CD4-positive, alpha-beta T cell treated with Interleukin-4 for 1 hour (primary cell): ENCODE data around the gene MTA3.
"Not testable (repeated sequence)": the region's sequence is repeated elsewhere in the genome, so short reads cannot be mapped to it uniquely, and the experiment has no call there.

ENCODE experiments used
- DNase-seq, 2 donors: peaks; one replicate each; pipeline ENCODE4 v3.0.0-alpha.2; 2020 to 2022

The MTA3 gene

GRCh38 chr2:42675815-42676214, 107.4 kb downstream of the MTA3 start:
- DNase-seq, result no peak

DNA sequence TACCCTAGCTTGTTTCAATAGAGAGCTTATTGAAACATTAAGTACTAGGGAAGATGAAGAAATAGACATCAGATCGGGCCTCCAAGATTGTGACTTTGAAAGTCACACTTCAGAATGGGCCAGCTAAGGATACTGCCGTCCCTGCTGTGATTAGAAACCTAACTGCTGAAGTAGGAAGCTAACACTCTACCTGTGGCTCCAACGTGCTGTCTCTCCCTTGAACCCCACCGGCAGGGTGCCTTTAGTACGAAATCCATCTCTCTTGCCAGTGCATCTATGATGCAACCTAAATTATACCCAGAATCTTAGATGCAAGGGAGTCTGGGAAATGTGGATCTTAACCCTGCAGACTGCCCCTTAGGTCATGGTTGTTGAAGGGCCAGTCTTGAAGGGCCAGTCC, 116.9 kb downstream of the MTA3 start:
- no peak for DNase-seq

DNA sequence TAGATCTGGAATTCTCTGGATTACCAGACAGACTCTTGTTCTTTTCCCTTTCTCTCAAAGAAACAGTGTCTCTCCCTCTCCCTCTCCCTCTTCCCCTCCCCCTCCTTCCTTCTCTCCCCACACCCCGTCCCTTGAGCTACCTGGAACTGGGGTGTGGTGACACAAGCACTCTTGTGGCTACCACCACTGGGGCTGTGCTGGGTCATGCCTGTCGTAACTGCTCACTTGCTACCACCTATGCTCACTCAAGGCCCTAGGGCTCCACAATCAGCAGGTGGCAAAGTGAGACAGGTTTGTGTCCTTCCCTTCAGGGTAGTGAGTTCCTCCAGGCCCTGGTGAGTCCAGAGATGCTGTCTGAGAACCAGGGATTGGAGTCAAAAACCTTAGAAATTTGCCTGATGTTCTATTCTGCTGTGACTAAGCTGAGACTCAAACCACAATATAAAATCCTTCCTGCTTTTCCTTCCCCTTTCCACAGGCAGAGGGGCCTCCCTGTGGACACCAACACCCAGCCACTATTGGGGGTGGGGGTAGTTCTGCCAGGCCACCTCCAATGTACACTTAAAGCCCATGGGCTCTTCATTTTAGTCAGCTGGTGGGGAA, 124.7 kb downstream of the MTA3 start:
- no peak for DNase-seq

- no peak for DNase-seq
Measured at GRCh38 chr2:42693688-42694479, 125.5 kb downstream of the MTA3 start.

GRCh38 chr2:42696987-42697386, 128.6 kb downstream of the MTA3 start:
- DNase-seq, result no peak

DNA sequence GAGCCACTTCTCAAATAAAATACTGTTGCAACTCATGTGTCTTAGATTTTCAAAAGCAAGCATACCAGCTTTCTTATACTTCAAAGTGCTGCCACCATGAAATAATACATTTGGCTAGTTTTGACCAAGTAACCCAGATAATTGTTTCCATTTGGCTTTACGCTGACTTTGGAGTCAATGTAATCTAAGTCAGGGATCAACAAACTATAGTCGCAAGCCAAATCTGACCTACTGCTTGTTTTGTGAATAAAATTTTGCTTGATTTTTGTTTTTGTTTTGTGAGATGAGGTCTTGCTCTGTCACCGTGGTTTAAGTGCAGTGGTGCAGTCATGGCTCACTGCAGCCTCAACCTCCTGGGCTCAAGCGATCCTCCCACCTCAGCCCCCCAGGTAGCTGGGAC, 130.5 kb downstream of the MTA3 start:
- no peak for DNase-seq

DNA sequence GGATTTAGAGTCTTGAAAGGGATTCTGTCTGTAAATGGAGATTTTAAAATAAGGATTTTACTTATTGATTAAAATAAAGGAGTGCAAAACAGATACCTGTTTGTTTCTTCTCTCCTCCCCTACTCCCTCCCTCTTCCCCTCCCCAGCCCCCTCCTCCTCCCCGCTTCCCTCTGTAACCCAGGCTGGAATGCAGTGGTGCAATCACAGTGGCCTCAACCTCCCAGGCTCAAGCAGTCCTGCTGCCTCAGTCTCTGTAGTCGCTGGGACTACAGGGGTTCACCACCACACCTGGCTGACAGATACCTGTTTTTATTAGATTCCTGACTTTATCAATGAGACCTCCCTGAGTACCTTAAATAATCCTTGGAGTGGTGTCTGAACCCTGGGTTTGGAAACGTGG, 138.4 kb downstream of the MTA3 start:
- DNase-seq, result no peak

DNA sequence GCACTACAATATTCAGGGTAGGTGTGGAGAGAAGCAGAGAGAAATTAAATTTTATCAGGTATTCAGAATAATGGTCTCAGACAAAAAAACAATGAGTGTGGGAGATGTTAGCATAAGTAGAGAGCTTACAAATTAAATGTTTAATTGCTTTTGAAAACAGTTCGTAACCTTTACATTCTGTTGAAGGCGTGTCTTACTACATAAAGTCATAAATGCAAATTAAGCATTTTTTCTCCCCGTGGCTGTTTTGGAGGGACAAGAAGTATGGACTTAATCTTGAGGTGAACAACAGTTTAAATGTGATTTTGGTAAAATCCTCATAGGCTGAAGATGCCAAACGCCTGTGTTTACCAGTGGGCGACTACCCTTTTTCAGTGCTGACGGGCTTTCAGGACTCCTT, 139.7 kb downstream of the MTA3 start:
- no peak for DNase-seq

DNA sequence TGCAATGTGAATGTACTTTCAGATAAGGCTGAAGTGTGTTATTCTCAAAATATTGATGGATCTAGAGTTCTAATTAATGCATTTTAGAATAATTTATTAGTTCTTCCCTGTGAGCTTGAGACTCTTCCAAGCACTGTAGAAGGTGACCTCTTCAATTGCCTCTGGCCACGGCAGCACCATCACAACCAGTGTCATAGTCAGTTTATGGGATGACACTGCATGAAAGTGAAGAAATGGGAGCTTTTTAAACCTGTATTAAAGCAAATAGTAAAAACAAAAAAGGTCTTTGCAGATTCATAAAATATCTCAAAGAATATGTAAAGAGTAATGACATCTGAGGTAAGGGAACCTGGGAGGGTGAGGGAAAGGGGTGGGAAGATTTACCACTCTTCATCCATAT, 143.5 kb downstream of the MTA3 start:
- no peak for DNase-seq

- no peak for DNase-seq
Measured at GRCh38 chr2:42712934-42713333, 144.5 kb downstream of the MTA3 start.

DNA sequence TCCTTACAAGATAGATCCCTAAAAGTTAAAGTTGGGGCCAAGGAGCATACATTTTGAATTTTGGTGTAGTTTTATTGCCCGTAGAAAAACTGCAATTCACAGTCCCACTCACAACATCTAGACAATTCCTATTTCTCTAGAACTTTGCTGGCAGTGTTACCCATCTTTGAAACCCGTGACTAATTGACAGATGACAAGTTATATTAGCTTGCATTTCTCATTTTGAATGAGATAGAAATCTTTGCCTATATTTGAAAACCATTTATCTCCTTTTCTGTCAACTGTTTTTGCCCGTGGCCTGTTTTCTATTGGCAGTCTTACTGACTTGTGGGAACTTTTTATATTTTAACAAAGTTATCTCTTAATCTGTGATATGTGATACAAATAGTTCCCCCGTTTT, 145.5 kb downstream of the MTA3 start:
- no peak for DNase-seq

GRCh38 chr2:42714686-42715085, 146.3 kb downstream of the MTA3 start:
- no peak for DNase-seq

GRCh38 chr2:42721898-42722297, 153.5 kb downstream of the MTA3 start:
- DNase-seq, result no peak

DNA sequence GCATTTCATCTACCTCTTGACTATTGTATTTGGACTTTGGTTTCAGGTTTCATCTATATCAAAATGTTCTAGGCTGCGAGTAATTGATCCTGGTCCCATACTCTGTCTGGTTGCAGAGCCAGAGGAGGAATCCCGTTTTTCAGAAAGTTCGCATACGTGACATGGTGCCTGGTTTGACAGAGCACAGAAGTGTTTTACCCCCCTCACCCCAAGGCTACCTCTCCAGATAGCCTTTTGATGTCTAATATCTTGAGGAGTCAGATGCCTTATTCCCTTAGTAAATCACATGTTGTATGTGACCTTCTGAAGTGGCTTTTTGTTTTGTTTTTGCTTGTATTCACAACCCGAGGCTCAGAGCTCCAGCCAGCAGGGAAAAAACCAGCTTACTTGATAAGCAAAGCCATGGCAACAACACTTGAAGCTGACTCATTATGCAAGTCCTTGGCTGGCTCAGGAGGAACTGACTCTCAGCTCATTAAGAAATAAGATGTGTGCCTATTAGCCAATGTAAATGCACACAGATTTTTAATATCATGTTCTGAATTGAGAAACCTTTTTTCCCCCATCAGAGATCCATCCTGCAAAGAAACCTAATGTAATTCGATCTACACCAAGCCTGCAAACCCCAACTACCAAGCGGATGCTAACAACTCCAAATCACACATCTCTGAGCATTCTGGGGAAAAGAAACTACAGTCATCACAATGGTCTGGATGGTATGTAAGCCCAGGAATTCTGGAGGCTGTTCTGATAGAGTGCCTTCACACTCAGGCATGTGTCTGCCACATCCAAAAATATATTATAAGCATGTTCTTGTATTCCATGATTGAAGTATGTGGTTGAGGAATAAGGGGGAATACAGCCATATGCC, 154.1 kb downstream of the MTA3 start:
- DNase-seq, result peak; percentile 28 to 68

- no peak for DNase-seq
Measured at GRCh38 chr2:42723465-42723864, 155.0 kb downstream of the MTA3 start.

- DNase-seq, result no peak
Measured at GRCh38 chr2:42724886-42725285, 156.5 kb downstream of the MTA3 start.

DNA sequence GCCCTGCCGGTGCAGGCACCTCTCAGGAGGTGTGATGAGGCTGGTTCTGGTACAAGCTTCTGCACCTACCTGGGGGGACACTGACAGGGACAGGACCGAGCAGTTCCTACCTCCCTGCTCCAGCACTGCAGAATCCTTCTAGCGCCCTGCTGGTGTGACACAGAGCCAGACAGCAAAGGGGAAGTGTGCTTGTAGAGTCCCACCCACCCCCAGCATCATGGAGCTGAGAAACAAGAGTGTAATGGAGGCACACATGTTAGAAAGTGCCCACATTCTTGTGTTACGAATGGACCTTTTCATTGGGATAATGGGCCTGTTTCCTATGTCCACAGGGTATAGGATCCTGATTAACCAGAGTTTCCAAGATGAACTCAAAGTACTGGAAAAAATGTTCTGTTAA, 157.2 kb downstream of the MTA3 start:
- peak in 1 of 2 donors; percentile 16 for DNase-seq

GRCh38 chr2:42726680-42727079, 158.2 kb downstream of the MTA3 start:
- no peak for DNase-seq

GRCh38 chr2:42731316-42731715, 162.9 kb downstream of the MTA3 start:
- not testable (repeated sequence) for DNase-seq

GRCh38 chr2:42733852-42734251, 165.4 kb downstream of the MTA3 start:
- no peak for DNase-seq

DNA sequence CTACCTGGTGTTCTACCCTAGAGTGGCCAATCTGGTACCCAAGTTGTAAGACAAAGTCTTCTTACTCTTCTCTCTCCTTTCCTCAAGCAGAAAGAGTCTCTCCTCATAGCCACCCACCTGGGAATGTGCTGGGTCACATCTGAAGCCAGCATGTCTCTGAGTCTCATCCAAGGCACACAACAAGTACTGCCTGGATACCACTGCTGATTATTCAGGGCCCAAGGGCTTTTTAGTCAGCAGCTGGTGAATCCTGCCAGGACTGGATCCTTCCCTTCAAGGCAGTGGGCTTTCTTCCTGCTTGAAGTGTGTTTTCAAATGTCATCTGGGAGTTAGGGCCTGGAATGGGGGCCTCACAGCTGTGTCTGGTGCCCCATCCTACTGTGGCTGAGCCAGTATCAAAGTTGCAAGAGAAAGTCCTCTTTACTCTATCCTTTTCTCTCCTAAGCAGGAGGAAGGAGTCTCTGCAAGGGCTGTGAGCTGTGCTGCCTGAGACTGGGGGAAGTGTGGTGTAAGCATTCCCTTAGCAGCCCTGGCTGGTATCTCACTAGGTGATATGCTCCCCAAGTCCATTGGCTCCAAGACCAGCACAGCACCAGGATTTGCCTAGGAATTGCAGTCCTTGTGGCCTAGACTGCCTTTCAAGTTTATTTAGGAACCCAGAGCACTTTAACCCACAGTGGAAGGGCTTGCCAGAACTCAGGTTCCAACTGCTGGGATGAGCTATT, 168.3 kb downstream of the MTA3 start:
- no peak for DNase-seq

- DNase-seq, result no peak
Measured at GRCh38 chr2:42741140-42741539, 172.7 kb downstream of the MTA3 start.
